K562 (cell line): ENCODE data around the gene ERVH48-1. TPM values are rescaled to one million over a fixed set of nuclear protein-coding genes. Genes with fewer than 3 reads are reported as not detected.
A peak's percentile ranks its signal among the peaks of the same experiment; 100 is the strongest.

ENCODE experiments used
- ASH1L ChIP-seq: fragments of 450-650 bp; IDR thresholded peaks from 2 replicates; pipeline ENCODE4 v1.6.1; 2018; ENCODE audit warnings: borderline replicate concordance, mild to moderate bottlenecking, low read depth; ENCODE audit not compliant: partially characterized antibody
- BRD9 ChIP-seq: fragments of 450-650 bp; IDR thresholded peaks from 2 replicates; pipeline ENCODE4 v1.6.1; 2018; ENCODE audit warnings: low read depth; ENCODE audit not compliant: partially characterized antibody
- CHD2 ChIP-seq: IDR thresholded peaks from 2 replicates; pipeline ENCODE4 v1.6.1; 2011; ENCODE audit warnings: low read depth, low read length
- CREB3L1 ChIP-seq: fragments of 450-650 bp; IDR thresholded peaks from 2 replicates; pipeline ENCODE4 v1.6.1; 2014; ENCODE audit warnings: low read depth, mild to moderate bottlenecking, moderate library complexity, borderline replicate concordance
- CREM ChIP-seq: IDR thresholded peaks from 2 replicates; pipeline ENCODE4 v1.6.1; 2014; ENCODE audit warnings: antibody characterized with exemption, low read depth
- FOXP1 ChIP-seq: sonication (generic); formaldehyde crosslinking; IDR thresholded peaks from 2 replicates; pipeline ENCODE4 v1.8.0; 2022; ENCODE audit warnings: mild to moderate bottlenecking, missing genetic modification reagents
- HBP1 ChIP-seq: fragments of 450-650 bp; formaldehyde crosslinking; IDR thresholded peaks from 2 replicates; pipeline ENCODE4 v1.4.0; 2022; ENCODE audit warnings: missing genetic modification characterization
- MAZ ChIP-seq, 2 experiments: fragments of 450-650 bp in 1 of 2; sonication (generic) in 1 of 2; formaldehyde crosslinking; IDR thresholded peaks in 1 of 2; conservative IDR thresholded peaks in 1 of 2; 2 replicates each; pipeline versions ENCODE4 v1.4.0 to v1.5.0; 2020; ENCODE audit warnings: mild to moderate bottlenecking in 1 of 2, missing genetic modification reagents in 1 of 2
- MYC ChIP-seq, 2 experiments: fragments of 250-450 bp in 1 of 2; sonication (Bioruptor Pico) in 1 of 2; IDR thresholded peaks; 2 replicates each; pipeline versions ENCODE4 v1.5.1 to v1.6.1; 2012 to 2021; ENCODE audit warnings: low read depth in 2 of 2, borderline replicate concordance in 1 of 2, improper control_type of control experiment in 1 of 2, low read length in 1 of 2, mild to moderate bottlenecking in 1 of 2, moderate library complexity in 1 of 2
- NRF1 ChIP-seq, 2 experiments: fragments of 450-650 bp; IDR thresholded peaks in 1 of 2; conservative IDR thresholded peaks in 1 of 2; 2 replicates each; pipeline ENCODE4 v1.6.1; 2014; ENCODE audit warnings: mild to moderate bottlenecking in 2 of 2
- PCBP1 ChIP-seq: fragments of 200-400 bp; formaldehyde crosslinking; IDR thresholded peaks from 2 replicates; pipeline ENCODE4 v1.6.1; 2018; ENCODE audit warnings: mild to moderate bottlenecking, low read depth, low read length; ENCODE audit not compliant: poor library complexity, severe bottlenecking
- POLR2AphosphoS5 ChIP-seq: IDR thresholded peaks from 2 replicates; pipeline ENCODE4 v1.6.1; 2011; ENCODE audit warnings: mild to moderate bottlenecking, low read depth, low read length, moderate library complexity; ENCODE audit not compliant: control insufficient read depth, insufficient read depth
- SIN3A ChIP-seq, 2 experiments: fragments of 150-350 bp in 1 of 2; IDR thresholded peaks; 2 replicates each; pipeline ENCODE4 v1.6.1; 2011 to 2016; ENCODE audit warnings: borderline replicate concordance in 2 of 2, low read depth in 2 of 2, low read length in 2 of 2, mild to moderate bottlenecking in 2 of 2, moderate library complexity in 2 of 2; ENCODE audit not compliant: control insufficient read depth in 1 of 2
- SIN3B ChIP-seq: fragments of 450-650 bp; IDR thresholded peaks from 2 replicates; pipeline ENCODE4 v1.6.1; 2017; ENCODE audit warnings: low read depth, mild to moderate bottlenecking, moderate library complexity
- TAF7 ChIP-seq: fragments of 450-650 bp; IDR thresholded peaks from 2 replicates; pipeline ENCODE4 v1.6.1; 2016; ENCODE audit warnings: missing genetic modification characterization, missing compliant biosample characterization
- ZFX ChIP-seq: sonication (generic); formaldehyde crosslinking; IDR thresholded peaks from 2 replicates; pipeline ENCODE4 v1.8.0; 2022; ENCODE audit warnings: mild to moderate bottlenecking, missing genetic modification reagents, moderate library complexity
- ZKSCAN1 ChIP-seq: fragments of 150-350 bp; IDR thresholded peaks from 2 replicates; pipeline ENCODE4 v1.6.1; 2016; ENCODE audit warnings: low read depth, low read length
- ZNF507 ChIP-seq: conservative IDR thresholded peaks from 2 replicates; pipeline ENCODE4 v1.6.1; 2017; ENCODE audit warnings: missing genetic modification characterization, missing compliant biosample characterization
- ZNF766 ChIP-seq: fragments of 200-800 bp; sonication (Bioruptor generic); conservative IDR thresholded peaks from 2 replicates; pipeline ENCODE4 v1.6.1; 2016; ENCODE audit warnings: missing genetic modification characterization, missing compliant biosample characterization
- polyA plus RNA-seq, 8 experiments: library from polyadenylated mRNA; depleted of rRNA in 4 of 8; stranded (reverse) in 5 of 8; unstranded in 3 of 8; fragments of >200 nt; fragmentation: Nextera tagmentation in 2 of 8; fragmentation: Illumina TruSeq in 1 of 8; extraction: Ambion mirVana in 2 of 8; extraction: Trizol in 1 of 8; gene quantifications; 2 replicates each; pipeline versions ENCODE4 v1.2.1 to v1.2.3, GENCODE V29; 2011 to 2014; ENCODE audit warnings: inconsistent platforms in 1 of 8, missing spikeins in 1 of 8
- total RNA-seq, 7 experiments: library from RNA; depleted of rRNA in 6 of 7; stranded (reverse); fragments of >200 nt in 6 of 7; fragmentation: Illumina TruSeq in 2 of 7; extraction: Trizol in 2 of 7; gene quantifications; 2 replicates each; pipeline versions ENCODE4 v1.2.1 to v1.2.3, GENCODE V29; 2011 to 2021; ENCODE audit warnings: low replicate concordance in 1 of 7
- TF ChIP-seq, protein P1 (sequence below): sonication (generic); formaldehyde crosslinking; IDR thresholded peaks from 2 replicates; pipeline ENCODE4 v1.8.0; 2022; ENCODE audit warnings: mild to moderate bottlenecking, missing genetic modification reagents, borderline replicate concordance

ERVH48-1 gene
- total and polyA plus RNA-seq, 9 of the 15 experiments (the other 6 are each of a cell fraction or from before 2014, with no cell fraction given) = 0.08 to 0.49 (median 0.16) TPM; not detected in 3

GRCh38 chr21:42892931-42893755 lies 32.3 kb downstream of the ERVH48-1 start, which contains the start of gene NDUFV3 (continued):
- TF ChIP-seq, protein P1, sequence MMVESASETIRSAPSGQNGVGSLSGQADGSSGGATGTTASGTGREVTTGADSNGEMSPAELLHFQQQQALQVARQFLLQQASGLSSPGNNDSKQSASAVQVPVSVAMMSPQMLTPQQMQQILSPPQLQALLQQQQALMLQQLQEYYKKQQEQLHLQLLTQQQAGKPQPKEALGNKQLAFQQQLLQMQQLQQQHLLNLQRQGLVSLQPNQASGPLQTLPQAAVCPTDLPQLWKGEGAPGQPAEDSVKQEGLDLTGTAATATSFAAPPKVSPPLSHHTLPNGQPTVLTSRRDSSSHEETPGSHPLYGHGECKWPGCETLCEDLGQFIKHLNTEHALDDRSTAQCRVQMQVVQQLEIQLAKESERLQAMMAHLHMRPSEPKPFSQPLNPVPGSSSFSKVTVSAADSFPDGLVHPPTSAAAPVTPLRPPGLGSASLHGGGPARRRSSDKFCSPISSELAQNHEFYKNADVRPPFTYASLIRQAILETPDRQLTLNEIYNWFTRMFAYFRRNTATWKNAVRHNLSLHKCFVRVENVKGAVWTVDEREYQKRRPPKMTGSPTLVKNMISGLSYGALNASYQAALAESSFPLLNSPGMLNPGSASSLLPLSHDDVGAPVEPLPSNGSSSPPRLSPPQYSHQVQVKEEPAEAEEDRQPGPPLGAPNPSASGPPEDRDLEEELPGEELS (CRISPR knock-in tag) = peak; percentile 76; the same call in 1 of the 2 replicates
- TF ChIP-seq TAF7 (tag) (peak; percentile 92), ZFX (CRISPR knock-in tag) (peak; percentile 99), ZNF507 (tag) (no peak), CREM (peak; percentile 96), NRF1 (conservative IDR thresholded peaks at IDR 0.05 in 1 of 2, IDR thresholded peaks at IDR 0.05 in 1 of 2) (peak; percentile 98), HBP1 (CRISPR knock-in tag) (0 out of 2 replicates have a peak, but pooled peaks have one; percentile 33), POLR2AphosphoS5 (peak; percentile 89), BRD9 (no peak), ASH1L (no peak), CHD2 (peak; percentile 14; the same call in 1 of the 2 replicates), SIN3B (peak; percentile 89), PCBP1 (peak; percentile 85), FOXP1 (CRISPR knock-in tag) (peak; percentile 80), ZKSCAN1 (peak; percentile 54; the same call in 1 of the 2 replicates), CREB3L1 (peak; percentile 68), MAZ (CRISPR knock-in tag; conservative IDR thresholded peaks at IDR 0.05 in 1 of 2, IDR thresholded peaks at IDR 0.05 in 1 of 2) (peak; percentile 70 to 77), ZNF766 (CRISPR knock-in tag) (no peak), SIN3A (IDR thresholded peaks at IDR 0.05; ENCODE audit: borderline replicate concordance in 2 of 2, control insufficient read depth in 1 of 2, low read depth in 2 of 2, low read length in 2 of 2) (peak; percentile 56 to 67; a peak in 3 of 4 replicates), MYC (IDR thresholded peaks at IDR 0.05; ENCODE audit: low read depth, low read length) (peak; percentile 80), MYC (CRISPR knock-in tag; IDR thresholded peaks at IDR 0.05; ENCODE audit: borderline replicate concordance, low read depth) (peak; percentile 27; the same call in 1 of the 2 replicates)
